SU-DHL-6 (cell line): ENCODE data around the gene CENPX.

Source experiments
- H2AFZ ChIP-seq: fragments of 200-600 bp; sonication (generic); 2 replicates; pipeline ENCODE4 v1.6.1; 2014; ENCODE audit warnings: low read depth, mild to moderate bottlenecking, moderate library complexity, mixed read lengths, antibody characterized with exemption, low read length; ENCODE audit not compliant: severe bottlenecking
- H3F3A ChIP-seq: fragments of 200-600 bp; shearing (Covaris generic); 2 replicates; pipeline ENCODE4 v1.6.0; 2016; ENCODE audit warnings: antibody characterized with exemption, mild to moderate bottlenecking; ENCODE audit not compliant: insufficient read depth
- H3K27ac ChIP-seq: fragments of 200-600 bp; sonication (generic); 2 replicates; pipeline ENCODE4 v1.5.1; 2016; ENCODE audit warnings: low read depth, mild to moderate bottlenecking, low read length, moderate library complexity, mixed read lengths
- H3K27me3 ChIP-seq: fragments of 200-600 bp; sonication (generic), shearing (Covaris generic); 2 replicates; pipeline ENCODE4 v1.6.0; 2014; ENCODE audit warnings: mild to moderate bottlenecking, low read length
- H3K36me3 ChIP-seq: fragments of 200-600 bp; sonication (generic); 2 replicates; pipeline ENCODE4 v1.6.1; 2014; ENCODE audit warnings: mild to moderate bottlenecking, low read length, mixed read lengths
- H3K4me2 ChIP-seq: fragments of 300-600, 200-600 bp; shearing (Covaris generic), sonication (generic); 2 replicates; pipeline ENCODE4 v1.6.0; 2014; ENCODE audit warnings: low read length, low read depth, mild to moderate bottlenecking; ENCODE audit not compliant: poor library complexity, severe bottlenecking
- H3K4me3 ChIP-seq: fragments of 200-600 bp; sonication (generic); 2 replicates; pipeline ENCODE4 v1.5.1; 2014; ENCODE audit warnings: antibody characterized with exemption, low read length, mild to moderate bottlenecking, mixed read lengths; ENCODE audit not compliant: insufficient read depth, poor library complexity, severe bottlenecking
- H3K79me2 ChIP-seq: fragments of 200-600 bp; sonication (generic); 2 replicates; pipeline ENCODE4 v1.6.1; 2014; ENCODE audit warnings: mild to moderate bottlenecking, low read length, moderate library complexity; ENCODE audit not compliant: insufficient read depth
- H3K9ac ChIP-seq: fragments of 200-600 bp; sonication (generic); 2 replicates; pipeline ENCODE4 v1.7.0; 2014; ENCODE audit warnings: mild to moderate bottlenecking, low read length
- H3K9me2 ChIP-seq: fragments of 200-600 bp; sonication (generic); replicated peaks from 2 replicates; pipeline ENCODE4 v1.6.1; 2014; ENCODE audit warnings: low read length; ENCODE audit not compliant: insufficient read depth
- H3K9me3 ChIP-seq: fragments of 200-600 bp; sonication (generic); 2 replicates; pipeline ENCODE4 v1.6.1; 2014; ENCODE audit warnings: low read length, mixed read lengths; ENCODE audit not compliant: insufficient read depth
- H4K20me1 ChIP-seq: fragments of 200-600 bp; sonication (generic); 2 replicates; pipeline ENCODE4 v1.6.1; 2014; ENCODE audit warnings: low read depth, mild to moderate bottlenecking, antibody characterized with exemption, low read length, moderate library complexity, mixed read lengths
- EZH2phosphoT487 ChIP-seq: fragments of 200-600 bp; sonication (generic), shearing (Covaris generic); conservative IDR thresholded peaks from 2 replicates; pipeline ENCODE4 v1.6.1; 2018; ENCODE audit warnings: mild to moderate bottlenecking, antibody characterized with exemption, low read length, moderate library complexity, mixed read lengths
- TF ChIP-seq, protein P1 (sequence below): fragments of 200-600 bp; sonication (generic); IDR thresholded peaks from one replicate; pipeline ENCODE4 v1.5.1; 2017; ENCODE audit warnings: antibody characterized with exemption, mild to moderate bottlenecking, low read length, moderate library complexity; ENCODE audit not compliant: insufficient read depth, poor library complexity, severe bottlenecking

The CENPX gene

DNA sequence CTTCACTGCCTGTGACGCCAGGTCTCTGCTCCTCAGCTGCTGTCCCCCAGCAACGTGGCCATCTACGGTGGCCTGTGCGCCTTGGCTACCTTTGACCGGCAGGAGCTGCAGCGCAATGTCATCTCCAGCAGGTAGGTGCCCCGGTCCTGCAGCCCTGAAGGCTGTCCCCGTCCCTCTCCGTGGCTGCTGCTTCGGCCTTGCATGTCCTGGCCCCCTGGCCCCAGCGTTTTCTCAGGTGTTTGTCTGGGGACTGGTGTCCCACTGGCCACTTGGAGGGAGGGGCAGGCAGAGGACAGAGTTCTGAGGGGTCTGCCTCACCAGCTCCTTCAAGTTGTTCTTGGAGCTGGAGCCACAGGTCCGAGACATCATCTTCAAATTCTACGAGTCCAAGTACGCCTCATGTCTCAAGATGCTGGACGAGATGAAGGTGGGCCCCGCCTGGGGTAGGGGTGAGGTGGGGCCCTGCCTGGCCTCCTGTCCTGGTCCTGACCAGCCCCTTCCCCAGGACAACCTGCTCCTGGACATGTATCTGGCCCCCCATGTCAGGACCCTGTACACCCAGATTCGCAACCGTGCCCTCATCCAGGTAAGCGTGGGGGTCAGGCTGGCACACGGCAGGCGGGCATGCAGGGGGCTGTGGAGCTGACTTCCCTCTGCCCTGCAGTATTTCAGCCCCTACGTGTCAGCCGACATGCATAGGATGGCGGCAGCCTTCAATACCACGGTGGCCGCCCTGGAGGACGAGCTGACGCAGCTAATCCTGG lies 33.5 kb upstream of the CENPX start:
- H3K9me3 ChIP-seq: no peaks in the 10 kb centered on the region
- no peaks in the 10 kb centered on the region for H3K27me3 ChIP-seq
- TF ChIP-seq, protein P1, sequence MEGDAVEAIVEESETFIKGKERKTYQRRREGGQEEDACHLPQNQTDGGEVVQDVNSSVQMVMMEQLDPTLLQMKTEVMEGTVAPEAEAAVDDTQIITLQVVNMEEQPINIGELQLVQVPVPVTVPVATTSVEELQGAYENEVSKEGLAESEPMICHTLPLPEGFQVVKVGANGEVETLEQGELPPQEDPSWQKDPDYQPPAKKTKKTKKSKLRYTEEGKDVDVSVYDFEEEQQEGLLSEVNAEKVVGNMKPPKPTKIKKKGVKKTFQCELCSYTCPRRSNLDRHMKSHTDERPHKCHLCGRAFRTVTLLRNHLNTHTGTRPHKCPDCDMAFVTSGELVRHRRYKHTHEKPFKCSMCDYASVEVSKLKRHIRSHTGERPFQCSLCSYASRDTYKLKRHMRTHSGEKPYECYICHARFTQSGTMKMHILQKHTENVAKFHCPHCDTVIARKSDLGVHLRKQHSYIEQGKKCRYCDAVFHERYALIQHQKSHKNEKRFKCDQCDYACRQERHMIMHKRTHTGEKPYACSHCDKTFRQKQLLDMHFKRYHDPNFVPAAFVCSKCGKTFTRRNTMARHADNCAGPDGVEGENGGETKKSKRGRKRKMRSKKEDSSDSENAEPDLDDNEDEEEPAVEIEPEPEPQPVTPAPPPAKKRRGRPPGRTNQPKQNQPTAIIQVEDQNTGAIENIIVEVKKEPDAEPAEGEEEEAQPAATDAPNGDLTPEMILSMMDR: no peak
- TF ChIP-seq EZH2phosphoT487: no peak
- no peaks in the 10 kb centered on the region for H4K20me1 ChIP-seq
- no peaks in the 10 kb centered on the region for H3K9me2 ChIP-seq
- no peak overlapping the region for H3K9ac ChIP-seq
- no peak overlapping the region for H3K27ac ChIP-seq
- H3K4me2 ChIP-seq: no peak overlapping the region
- no peak overlapping the region for H2AFZ ChIP-seq
- H3K4me3 ChIP-seq: no peak overlapping the region
- H3K79me2 ChIP-seq: peaks cover 10% of the 10 kb centered on the region
- H3F3A ChIP-seq: no peaks in the 10 kb centered on the region
- no peaks in the 10 kb centered on the region for H3K36me3 ChIP-seq

DNA sequence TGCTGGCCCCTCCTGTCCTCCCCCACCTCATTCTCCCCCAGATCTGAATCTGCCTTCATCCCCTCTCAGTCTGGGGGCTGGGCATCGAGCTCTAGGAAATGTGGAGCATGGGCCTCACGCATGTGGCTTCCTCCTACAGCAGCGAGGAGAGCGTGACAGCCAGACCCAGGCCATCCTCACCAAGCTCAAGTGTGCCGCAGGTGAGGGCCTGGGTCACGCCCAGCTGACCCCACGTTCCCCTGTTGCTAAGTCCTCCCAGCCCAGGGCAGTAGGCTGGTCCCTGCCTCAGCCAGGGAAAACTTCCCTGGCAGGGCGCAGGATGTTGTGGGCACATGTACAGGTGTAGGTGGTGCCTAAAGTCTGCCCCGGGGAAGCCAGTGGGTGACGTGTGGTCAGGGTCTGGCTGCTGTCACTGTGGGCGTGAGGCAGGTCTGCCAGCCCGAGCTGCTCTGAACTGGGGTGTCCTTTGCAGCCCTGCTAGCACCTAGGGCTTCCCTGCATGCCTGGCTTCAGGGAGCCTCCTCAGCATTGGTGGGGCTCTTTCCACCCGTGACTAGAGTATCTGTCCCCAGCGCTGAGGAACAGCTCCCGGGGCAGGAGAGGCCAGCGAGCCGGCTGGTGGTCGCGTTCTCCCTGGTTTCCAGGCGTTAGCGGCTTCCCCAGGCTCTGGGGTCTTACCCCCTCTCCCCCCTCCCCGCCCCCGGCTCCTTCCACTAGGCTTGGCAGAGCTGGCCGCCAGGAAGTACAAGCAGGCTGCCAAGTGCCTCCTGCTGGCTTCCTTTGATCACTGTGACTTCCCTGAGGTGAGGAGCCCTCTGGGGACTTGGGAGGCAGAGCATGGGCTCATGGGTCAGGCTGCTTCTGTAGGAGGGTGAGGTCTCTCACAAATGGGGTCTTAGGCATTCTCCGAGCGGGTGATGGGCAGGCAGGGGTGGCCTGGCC lies 32.6 kb upstream of the CENPX start:
- H4K20me1 ChIP-seq: no peaks in the 10 kb centered on the region
- H2AFZ ChIP-seq: no peak overlapping the region
- peaks cover 10% of the 10 kb centered on the region for H3K79me2 ChIP-seq
- no peaks in the 10 kb centered on the region for H3K27me3 ChIP-seq
- TF ChIP-seq EZH2phosphoT487: no peak
- TF ChIP-seq, protein P1: no peak
- H3K9me3 ChIP-seq: no peaks in the 10 kb centered on the region
- H3K4me3 ChIP-seq: no peak overlapping the region
- no peak overlapping the region for H3K4me2 ChIP-seq
- H3K36me3 ChIP-seq: no peaks in the 10 kb centered on the region
- H3K9me2 ChIP-seq: no peaks in the 10 kb centered on the region
- H3F3A ChIP-seq: no peaks in the 10 kb centered on the region
- no peak overlapping the region for H3K9ac ChIP-seq
- no peak overlapping the region for H3K27ac ChIP-seq

DNA sequence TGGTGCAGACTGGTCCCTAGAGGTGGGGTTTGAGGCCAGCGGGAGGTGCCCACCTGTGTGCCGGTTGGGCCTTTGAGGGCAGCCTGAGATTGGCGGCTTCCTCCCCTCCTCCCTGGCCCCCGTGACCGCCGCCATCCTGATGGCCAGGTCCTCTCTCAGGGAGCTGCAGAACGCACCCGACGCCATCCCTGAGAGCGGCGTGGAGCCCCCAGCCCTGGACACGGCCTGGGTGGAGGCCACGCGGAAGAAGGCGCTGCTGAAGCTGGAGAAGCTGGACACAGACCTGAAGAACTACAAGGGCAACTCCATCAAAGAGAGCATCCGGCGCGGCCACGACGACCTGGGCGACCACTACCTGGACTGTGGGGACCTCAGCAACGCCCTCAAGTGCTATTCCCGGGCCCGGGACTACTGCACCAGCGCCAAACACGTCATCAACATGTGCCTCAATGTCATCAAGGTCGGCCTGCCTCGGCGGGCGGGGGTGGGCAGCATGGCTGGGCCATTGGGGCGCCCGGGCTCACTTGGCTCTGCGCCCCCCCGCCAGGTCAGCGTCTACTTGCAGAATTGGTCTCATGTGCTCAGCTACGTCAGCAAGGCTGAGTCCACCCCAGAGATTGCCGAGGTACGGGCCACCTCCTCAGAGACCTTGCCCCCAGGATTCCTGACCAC lies 31.8 kb upstream of the CENPX start:
- no peak overlapping the region for H3K4me3 ChIP-seq
- no peaks in the 10 kb centered on the region for H3K9me3 ChIP-seq
- no peak overlapping the region for H3K27ac ChIP-seq
- peaks cover 10% of the 10 kb centered on the region for H3K79me2 ChIP-seq
- no peaks in the 10 kb centered on the region for H3K27me3 ChIP-seq
- no peak for TF ChIP-seq EZH2phosphoT487
- TF ChIP-seq, protein P1: no peak
- no peaks in the 10 kb centered on the region for H3K9me2 ChIP-seq
- no peaks in the 10 kb centered on the region for H3F3A ChIP-seq
- no peak overlapping the region for H3K9ac ChIP-seq
- H2AFZ ChIP-seq: no peak overlapping the region
- no peaks in the 10 kb centered on the region for H4K20me1 ChIP-seq
- no peaks in the 10 kb centered on the region for H3K36me3 ChIP-seq
- no peak overlapping the region for H3K4me2 ChIP-seq
